WTC11 (cell line): ENCODE data around the gene EFCAB12.

Experiments
- AFF4 ChIP-seq: sonication (generic); formaldehyde crosslinking; IDR thresholded peaks from 2 replicates; pipeline ENCODE4 v1.8.1; 2023; ENCODE audit warnings: mild to moderate bottlenecking, missing genetic modification reagents, borderline replicate concordance
- ATF3 ChIP-seq: sonication (generic); formaldehyde crosslinking; conservative IDR thresholded peaks from 2 replicates; pipeline ENCODE4 v1.8.1; 2022; ENCODE audit warnings: mild to moderate bottlenecking, missing genetic modification reagents
- CTCF ChIP-seq: fragments of 200-600 bp; IDR thresholded peaks from 2 replicates; pipeline ENCODE4 v1.8.0; 2022; ENCODE audit warnings: antibody characterized with exemption
- FOXJ3 ChIP-seq: sonication (generic); formaldehyde crosslinking; IDR thresholded peaks from 2 replicates; pipeline ENCODE4 v1.9.0; 2021; ENCODE audit warnings: missing genetic modification reagents, mild to moderate bottlenecking, borderline replicate concordance
- USF2 ChIP-seq: sonication (generic); formaldehyde crosslinking; IDR thresholded peaks from 2 replicates; pipeline ENCODE4 v1.8.1; 2023; ENCODE audit warnings: mild to moderate bottlenecking, missing genetic modification reagents, moderate library complexity
- ZNF317 ChIP-seq: sonication (generic); formaldehyde crosslinking; IDR thresholded peaks from 2 replicates; pipeline ENCODE4 v1.8.1; 2023; ENCODE audit warnings: low read depth, mild to moderate bottlenecking, moderate library complexity, missing genetic modification reagents, borderline replicate concordance
- ZNF416 ChIP-seq: fragments of 250-450 bp; sonication (Bioruptor Pico); IDR thresholded peaks from 2 replicates; pipeline ENCODE4 v1.9.0; 2021; ENCODE audit warnings: mild to moderate bottlenecking, inconsistent platforms

GRCh38 chr3:129415830-129416229 is 12.6 kb downstream of the EFCAB12 start:
- TF ChIP-seq USF2 (no peak), CTCF (no peak), ZNF317 (no peak), AFF4 (CRISPR knock-in tag) (no peak), ATF3 (no peak), ZNF416 (no peak), FOXJ3 (CRISPR knock-in tag) (no peak)
